Endodermal cell (in vitro differentiated cells): ENCODE results near the gene CCSER1. TPM values are rescaled to one million over a fixed set of nuclear protein-coding genes. Genes with fewer than 3 reads are reported as not detected.

Experiments used
- DNase-seq: peaks from one replicate; pipeline ENCODE4 v3.0.0-alpha.2; 2017
- H3K27ac ChIP-seq: 2 replicates; pipeline ENCODE4 v1.5.1; 2013; ENCODE audit warnings: mild to moderate bottlenecking, low read depth, low read length, moderate library complexity
- H3K27me3 ChIP-seq: 2 replicates; pipeline ENCODE4 v1.6.1; 2013; ENCODE audit warnings: mild to moderate bottlenecking, low read length, moderate library complexity; ENCODE audit not compliant: insufficient read depth, control insufficient read depth, poor library complexity, severe bottlenecking
- H3K36me3 ChIP-seq: 2 replicates; pipeline ENCODE4 v1.7.0; 2013; ENCODE audit warnings: mild to moderate bottlenecking, low read length, moderate library complexity; ENCODE audit not compliant: control insufficient read depth, insufficient read depth
- H3K4me1 ChIP-seq: one replicate; pipeline ENCODE4 v1.7.0; 2013; ENCODE audit warnings: low read length; ENCODE audit not compliant: control insufficient read depth, insufficient read depth
- H3K4me3 ChIP-seq: 2 replicates; pipeline ENCODE4 v1.5.1; 2013; ENCODE audit warnings: mild to moderate bottlenecking, low read length, moderate library complexity
- H3K9ac ChIP-seq: 2 replicates; pipeline ENCODE4 v1.6.1; 2013; ENCODE audit warnings: mild to moderate bottlenecking, low read length, moderate library complexity; ENCODE audit not compliant: poor library complexity, severe bottlenecking; ENCODE audit errors: extremely low read depth
- H3K9me3 ChIP-seq: 2 replicates; pipeline ENCODE4 v1.6.1; 2013; ENCODE audit warnings: mild to moderate bottlenecking, low read length, moderate library complexity; ENCODE audit not compliant: control insufficient read depth
- H3K27ac Mint-ChIP-seq: 2 replicates; pipeline ENCODE4 v1.8.0; 2020; ENCODE audit warnings: mixed read lengths
- H3K27me3 Mint-ChIP-seq: 2 replicates; pipeline ENCODE4 v1.8.0; 2021; ENCODE audit warnings: mild to moderate bottlenecking, mixed read lengths; ENCODE audit not compliant: insufficient read depth
- H3K36me3 Mint-ChIP-seq: 2 replicates; pipeline ENCODE4 v1.8.0; 2020; ENCODE audit warnings: low read depth, mixed read lengths
- H3K4me1 Mint-ChIP-seq: 2 replicates; pipeline ENCODE4 v1.8.0; 2020; ENCODE audit warnings: mixed read lengths
- H3K4me3 Mint-ChIP-seq: 2 replicates; pipeline ENCODE4 v1.8.0; 2020; ENCODE audit warnings: mild to moderate bottlenecking, moderate library complexity, mixed read lengths
- H3K9me3 Mint-ChIP-seq: 2 replicates; pipeline ENCODE4 v1.8.0; 2020; ENCODE audit warnings: mild to moderate bottlenecking, mixed read lengths
- CTCF ChIP-seq: fragments of 200-600 bp; sonication (generic); conservative IDR thresholded peaks from 2 replicates; pipeline ENCODE4 v1.5.0; 2021; ENCODE audit warnings: antibody characterized with exemption, mild to moderate bottlenecking
- WGBS, 2 experiments: methylation state at CpG; one replicate each; pipeline versions ENCODE4 v1.1.5 to v1.1.7; 2013; ENCODE audit warnings: missing lambda C conversion rate in 2 of 2, mixed read lengths in 1 of 2; ENCODE audit not compliant: insufficient coverage in 1 of 2, insufficient read length in 1 of 2; 5-methylcytosine and 5-hydroxymethylcytosine counted together
- total RNA-seq, 2 donors: library from RNA; stranded (reverse); fragmentation: NEBNext Ultra II Directional in 1 of 2; extraction: Animal tissue kit (Norgen Biotek cat#: 25700) in 1 of 2; gene quantifications; 2 replicates in 1 of 2; 3 replicates in 1 of 2; pipeline ENCODE4 v1.2.1, GENCODE V29; 2021

Gene CCSER1
- total RNA-seq, 2 donors from 2014 or later: 1.1 to 2.2 TPM

GRCh38 chr4:90163872-90164271 lies 36.7 kb downstream of the CCSER1 start:
- Histone ChIP-seq H3K9ac (no peak overlapping the region), H3K27ac (no peak overlapping the region), H3K27me3 (no peaks in the 10 kb centered on the region), H3K36me3 (no peaks in the 10 kb centered on the region), H3K4me1 (no peaks in the 10 kb centered on the region), H3K4me3 (no peak overlapping the region), H3K9me3 (no peaks in the 10 kb centered on the region)
- Mint-ChIP-seq H3K4me1 (no peaks in the 10 kb centered on the region), H3K9me3 (peaks cover under 1% of the 10 kb centered on the region), H3K36me3 (no peaks in the 10 kb centered on the region), H3K27me3 (no peaks in the 10 kb centered on the region), H3K27ac (no peak overlapping the region), H3K4me3 (no peak overlapping the region)
- DNase-seq: no peak
- 88% methylated on average over 1 of the region's 1 CpG; no CpG with 5 or more reads in 1 of the 2 experiments for WGBS, 2 experiments
- no peak for TF ChIP-seq CTCF

- H3K27me3 ChIP-seq: no peaks in the 10 kb centered on the region
- no peaks in the 10 kb centered on the region for H3K9me3 ChIP-seq
- no peak overlapping the region for H3K4me3 ChIP-seq
- no peak overlapping the region for H3K9ac ChIP-seq
- no peak for TF ChIP-seq CTCF
- H3K4me1 ChIP-seq: no peaks in the 10 kb centered on the region
- no peaks in the 10 kb centered on the region for H3K9me3 Mint-ChIP-seq
- no peak overlapping the region for H3K27ac ChIP-seq
- H3K4me1 Mint-ChIP-seq: no peaks in the 10 kb centered on the region
- H3K4me3 Mint-ChIP-seq: no peak overlapping the region
- no peak for DNase-seq
- 94% methylated on average over 5 of the region's 5 CpGs; no CpG with 5 or more reads in 1 of the 2 experiments for WGBS, 2 experiments
- H3K27me3 Mint-ChIP-seq: no peaks in the 10 kb centered on the region
- no peak overlapping the region for H3K27ac Mint-ChIP-seq
- no peaks in the 10 kb centered on the region for H3K36me3 ChIP-seq
- H3K36me3 Mint-ChIP-seq: no peaks in the 10 kb centered on the region
These were observed 38.7 kb downstream of the CCSER1 start for GRCh38 chr4:90165883-90166282.

- TF ChIP-seq CTCF: no peak
- Histone ChIP-seq H3K4me1 (no peaks in the 10 kb centered on the region), H3K27ac (no peak overlapping the region), H3K27me3 (no peaks in the 10 kb centered on the region), H3K9me3 (no peaks in the 10 kb centered on the region), H3K4me3 (no peak overlapping the region), H3K9ac (no peak overlapping the region), H3K36me3 (no peaks in the 10 kb centered on the region)
- WGBS, 2 experiments: 97% methylated on average over 2 of the region's 2 CpGs; no CpG with 5 or more reads in 1 of the 2 experiments
- H3K4me3 Mint-ChIP-seq: no peak overlapping the region
- H3K27me3 Mint-ChIP-seq: no peaks in the 10 kb centered on the region
- H3K9me3 Mint-ChIP-seq: no peaks in the 10 kb centered on the region
- H3K4me1 Mint-ChIP-seq: no peaks in the 10 kb centered on the region
- no peaks in the 10 kb centered on the region for H3K36me3 Mint-ChIP-seq
- no peak for DNase-seq
- H3K27ac Mint-ChIP-seq: no peak overlapping the region
These were observed 44.3 kb downstream of the CCSER1 start for GRCh38 chr4:90171491-90171890.
